Common myeloid progenitor, CD34-positive (primary cell): ENCODE measurements around the gene FBXW2.

Source experiments
- CTCF ChIA-PET: fragments of 350-600 bp; sonication (Branson Sonifier 250); formaldehyde crosslinking; loops from one replicate; lab custom pipeline; 2021; ENCODE audit warnings: antibody characterized with exemption; lab: Charles Lee
- POLR2A ChIA-PET: fragments of 350-600 bp; sonication (Branson Sonifier 250); formaldehyde crosslinking; loops from one replicate; lab custom pipeline; 2021; ENCODE audit warnings: antibody characterized with exemption; lab: Charles Lee
- DNase-seq, 3 donors: peaks; one replicate each; pipeline versions ENCODE4 v3.0.0 to v3.0.0-alpha.2; 2013
- H3K27ac ChIP-seq, 2 experiments: 1 replicate in 1 of 2; 2 replicates in 1 of 2; pipeline ENCODE4 v1.7.0; 2013; ENCODE audit warnings: inconsistent platforms in 2 of 2, low read length in 2 of 2, mild to moderate bottlenecking in 2 of 2, low read depth in 1 of 2, moderate library complexity in 1 of 2; ENCODE audit not compliant: severe bottlenecking in 2 of 2, insufficient read depth in 1 of 2, poor library complexity in 1 of 2
- H3K27me3 ChIP-seq, 5 experiments: replicated peaks in 2 of 5; 1 replicate in 3 of 5; 2 replicates in 2 of 5; pipeline versions ENCODE4 v1.6.1 to v1.7.0; 2013; ENCODE audit warnings: low read length in 4 of 5, mild to moderate bottlenecking in 2 of 5, moderate library complexity in 2 of 5, inconsistent platforms in 1 of 5; ENCODE audit not compliant: insufficient read depth in 5 of 5, control insufficient read depth in 4 of 5
- H3K36me3 ChIP-seq, 4 experiments: 1 replicate in 2 of 4; 2 replicates in 2 of 4; pipeline versions ENCODE4 v1.6.1 to v1.7.0; 2013; ENCODE audit warnings: low read length in 3 of 4, control low read depth in 1 of 4, mild to moderate bottlenecking in 1 of 4; ENCODE audit not compliant: control insufficient read depth in 4 of 4, insufficient read depth in 4 of 4
- H3K4me1 ChIP-seq, 4 experiments: 1 replicate in 3 of 4; 2 replicates in 1 of 4; pipeline versions ENCODE4 v1.6.1 to v1.7.1; 2013; ENCODE audit warnings: low read length in 3 of 4, mild to moderate bottlenecking in 3 of 4, control low read depth in 1 of 4, inconsistent platforms in 1 of 4, moderate library complexity in 1 of 4; ENCODE audit not compliant: control insufficient read depth in 4 of 4, insufficient read depth in 4 of 4; ENCODE audit errors: control extremely low read depth in 1 of 4
- H3K4me3 ChIP-seq, 7 experiments: 1 replicate in 4 of 7; 2 replicates in 3 of 7; pipeline versions ENCODE4 v1.5.1 to v1.7.0; 2013; ENCODE audit warnings: mild to moderate bottlenecking in 7 of 7, low read length in 6 of 7, moderate library complexity in 6 of 7, inconsistent platforms in 2 of 7, low read depth in 2 of 7, control low read depth in 1 of 7; ENCODE audit not compliant: insufficient read depth in 4 of 7, control insufficient read depth in 1 of 7; ENCODE audit errors: extremely low read depth in 1 of 7
- H3K9me3 ChIP-seq, 5 experiments: 1 replicate in 4 of 5; 2 replicates in 1 of 5; pipeline versions ENCODE4 v1.6.1 to v1.7.1; 2013; ENCODE audit warnings: low read length in 4 of 5, mild to moderate bottlenecking in 2 of 5, inconsistent platforms in 1 of 5, low read depth in 1 of 5, moderate library complexity in 1 of 5; ENCODE audit not compliant: control insufficient read depth in 4 of 5, insufficient read depth in 2 of 5; ENCODE audit errors: control extremely low read depth in 1 of 5
- WGBS: methylation state at CpG from one replicate; pipeline ENCODE4 v1.1.5; 2013; ENCODE audit not compliant: insufficient coverage; 5-methylcytosine and 5-hydroxymethylcytosine counted together

FBXW2 gene

GRCh38 chr9:120830865-120831264, 37.6 kb upstream of the FBXW2 start:
- 100% methylated on average over 1 of the region's 3 CpGs for WGBS
- Histone ChIP-seq H3K27ac (no peak overlapping the region), H3K4me3 (no peak overlapping the region), H3K27me3 (no peaks in the 10 kb centered on the region), H3K36me3 (peaks cover 25 to 72% (median 34%) of the 10 kb centered on the region in 4 experiments), H3K4me1 (no peaks in the 10 kb centered on the region), H3K9me3 (peaks cover 0 to 2% (median 0%) of the 10 kb centered on the region in 5 experiments)
- no peak for DNase-seq
- ChIA-PET CTCF (interaction anchor here (0.9 kb wide), 1 partner anchor 9 kb away, joined by 3 read pairs; no protein-coding TSS in a partner anchor), POLR2A (no interaction called here)

- POLR2A ChIA-PET = no interaction called here
- no peak for DNase-seq
- Histone ChIP-seq H3K36me3 (peaks cover 27 to 73% (median 32%) of the 10 kb centered on the region in 4 experiments), H3K4me1 (no peaks in the 10 kb centered on the region), H3K4me3 (no peak overlapping the region), H3K27me3 (no peaks in the 10 kb centered on the region), H3K9me3 (peaks cover 0 to 2% (median 0%) of the 10 kb centered on the region in 5 experiments), H3K27ac (no peak overlapping the region)
- CTCF ChIA-PET = no interaction called here
- 100% methylated on average over 2 of the region's 3 CpGs for WGBS
Observed at GRCh38 chr9:120830151-120830550, 36.9 kb upstream of the FBXW2 start.

GRCh38 chr9:120829650-120830049, 36.4 kb upstream of the FBXW2 start:
- ChIA-PET POLR2A (no interaction called here), CTCF (no interaction called here)
- Histone ChIP-seq H3K27ac (no peak overlapping the region), H3K9me3 (peaks cover 0 to 2% (median 0%) of the 10 kb centered on the region in 5 experiments), H3K4me1 (no peaks in the 10 kb centered on the region), H3K27me3 (no peaks in the 10 kb centered on the region), H3K4me3 (no peak overlapping the region), H3K36me3 (peaks cover 26 to 78% (median 34%) of the 10 kb centered on the region in 4 experiments)
- DNase-seq = no peak
- 100% methylated on average over 1 of the region's 1 CpG for WGBS

- H3K4me3 ChIP-seq = no peak overlapping the region
- no peaks in the 10 kb centered on the region for H3K27me3 ChIP-seq
- ChIA-PET POLR2A (interaction anchor here (0.6 kb wide), 1 partner anchor 20 kb away, joined by 5 read pairs; no protein-coding TSS in a partner anchor), CTCF (no interaction called here)
- peaks cover 23 to 69% (median 35%) of the 10 kb centered on the region in 4 experiments for H3K36me3 ChIP-seq
- H3K9me3 ChIP-seq = no peaks in the 10 kb centered on the region
- no peak for DNase-seq
- no peaks in the 10 kb centered on the region for H3K4me1 ChIP-seq
- 94% methylated on average over 2 of the region's 4 CpGs for WGBS
- no peak overlapping the region for H3K27ac ChIP-seq
Observed at GRCh38 chr9:120820095-120820494, 26.9 kb upstream of the FBXW2 start.

GRCh38 chr9:120818595-120818994, 25.4 kb upstream of the FBXW2 start:
- no CpG with 5 or more reads among the region's 1 CpG for WGBS
- no peaks in the 10 kb centered on the region for H3K4me1 ChIP-seq
- no peak for DNase-seq
- H3K36me3 ChIP-seq = peaks cover 22 to 58% (median 27%) of the 10 kb centered on the region in 4 experiments
- H3K27me3 ChIP-seq = no peaks in the 10 kb centered on the region
- H3K9me3 ChIP-seq = no peaks in the 10 kb centered on the region
- H3K4me3 ChIP-seq = no peak overlapping the region
- CTCF ChIA-PET = no interaction called here
- POLR2A ChIA-PET = no interaction called here
- H3K27ac ChIP-seq = no peak overlapping the region

GRCh38 chr9:120815075-120815474, 21.9 kb upstream of the FBXW2 start:
- no peak for DNase-seq
- H3K4me1 ChIP-seq = no peaks in the 10 kb centered on the region
- no peak overlapping the region for H3K27ac ChIP-seq
- 82% methylated on average over 3 of the region's 4 CpGs for WGBS
- H3K9me3 ChIP-seq = peaks cover 0 to 6% (median 1%) of the 10 kb centered on the region in 5 experiments
- H3K36me3 ChIP-seq = peaks cover 10 to 31% (median 15%) of the 10 kb centered on the region in 4 experiments
- CTCF ChIA-PET = interaction anchor here (0.8 kb wide), 1 partner anchor 181 kb away, joined by 3 read pairs; no protein-coding TSS in a partner anchor
- POLR2A ChIA-PET = no interaction called here
- H3K27me3 ChIP-seq = no peaks in the 10 kb centered on the region
- no peak overlapping the region for H3K4me3 ChIP-seq

- no peaks in the 10 kb centered on the region for H3K36me3 ChIP-seq
- no peaks in the 10 kb centered on the region for H3K4me1 ChIP-seq
- CTCF ChIA-PET = no interaction called here
- peaks cover 0 to 49% (median 15%) of the 10 kb centered on the region in 5 experiments for H3K9me3 ChIP-seq
- no peaks in the 10 kb centered on the region for H3K27me3 ChIP-seq
- H3K4me3 ChIP-seq = no peak overlapping the region
- POLR2A ChIA-PET = no interaction called here
- DNase-seq = no peak
- H3K27ac ChIP-seq = no peak overlapping the region
Observed at GRCh38 chr9:120808931-120809330, 15.7 kb upstream of the FBXW2 start.
